Measurements from ENCODE around the gene TAF4.

DNA sequence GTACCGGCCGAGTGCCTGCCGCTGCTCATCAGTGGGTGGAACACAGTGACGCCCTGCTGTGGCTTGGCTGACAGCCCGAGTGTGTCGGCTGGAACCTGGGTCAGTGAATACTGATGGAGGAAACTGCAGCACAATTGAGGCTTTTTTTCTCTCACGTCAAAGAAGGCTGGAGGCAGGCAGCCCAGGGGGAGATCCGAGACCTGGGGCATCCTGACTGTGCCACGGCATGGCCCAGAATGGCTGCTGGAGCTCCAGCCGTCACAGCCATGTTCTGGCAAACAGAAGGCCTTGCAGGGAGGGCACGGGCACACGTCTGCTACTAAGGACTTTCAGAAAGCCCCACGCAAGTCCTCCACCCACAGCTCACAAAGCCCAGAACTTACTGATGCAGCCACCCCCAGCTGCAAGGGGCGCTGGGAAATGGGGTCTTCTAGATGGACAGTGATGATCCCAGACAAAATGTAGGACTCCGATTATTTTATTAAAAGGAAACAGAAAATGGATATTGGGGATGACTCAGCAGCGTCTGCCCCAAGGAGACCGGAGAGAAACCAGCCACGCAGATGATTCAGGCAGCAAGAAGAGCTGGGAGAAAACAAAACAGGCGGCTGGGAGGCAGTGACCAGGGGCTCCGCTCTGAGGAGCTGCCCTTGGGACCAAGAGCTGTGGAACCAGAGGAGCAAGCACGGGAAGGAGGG lies 140.0 kb downstream of the TAF4 start:
- TF ChIP-seq, protein P1, sequence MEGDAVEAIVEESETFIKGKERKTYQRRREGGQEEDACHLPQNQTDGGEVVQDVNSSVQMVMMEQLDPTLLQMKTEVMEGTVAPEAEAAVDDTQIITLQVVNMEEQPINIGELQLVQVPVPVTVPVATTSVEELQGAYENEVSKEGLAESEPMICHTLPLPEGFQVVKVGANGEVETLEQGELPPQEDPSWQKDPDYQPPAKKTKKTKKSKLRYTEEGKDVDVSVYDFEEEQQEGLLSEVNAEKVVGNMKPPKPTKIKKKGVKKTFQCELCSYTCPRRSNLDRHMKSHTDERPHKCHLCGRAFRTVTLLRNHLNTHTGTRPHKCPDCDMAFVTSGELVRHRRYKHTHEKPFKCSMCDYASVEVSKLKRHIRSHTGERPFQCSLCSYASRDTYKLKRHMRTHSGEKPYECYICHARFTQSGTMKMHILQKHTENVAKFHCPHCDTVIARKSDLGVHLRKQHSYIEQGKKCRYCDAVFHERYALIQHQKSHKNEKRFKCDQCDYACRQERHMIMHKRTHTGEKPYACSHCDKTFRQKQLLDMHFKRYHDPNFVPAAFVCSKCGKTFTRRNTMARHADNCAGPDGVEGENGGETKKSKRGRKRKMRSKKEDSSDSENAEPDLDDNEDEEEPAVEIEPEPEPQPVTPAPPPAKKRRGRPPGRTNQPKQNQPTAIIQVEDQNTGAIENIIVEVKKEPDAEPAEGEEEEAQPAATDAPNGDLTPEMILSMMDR (IDR thresholded peaks at IDR 0.05) = no peak
- TF ChIP-seq POLR2A (IDR thresholded peaks at IDR 0.05) = no peak
